ENCODE results near the gene NHS. TPM values are rescaled to one million over a fixed set of nuclear protein-coding genes. Genes with fewer than 3 reads are reported as not detected.

The NHS gene
- total RNA-seq, 6 experiments from 2014 or later = 2.8 to 6.1 (median 4.9) TPM

GRCh38 chrX:17403972-17404371 is 29.0 kb downstream of the NHS start:
- no peak overlapping the region for H3K4me3 Mint-ChIP-seq
- TF ChIP-seq, protein P1, sequence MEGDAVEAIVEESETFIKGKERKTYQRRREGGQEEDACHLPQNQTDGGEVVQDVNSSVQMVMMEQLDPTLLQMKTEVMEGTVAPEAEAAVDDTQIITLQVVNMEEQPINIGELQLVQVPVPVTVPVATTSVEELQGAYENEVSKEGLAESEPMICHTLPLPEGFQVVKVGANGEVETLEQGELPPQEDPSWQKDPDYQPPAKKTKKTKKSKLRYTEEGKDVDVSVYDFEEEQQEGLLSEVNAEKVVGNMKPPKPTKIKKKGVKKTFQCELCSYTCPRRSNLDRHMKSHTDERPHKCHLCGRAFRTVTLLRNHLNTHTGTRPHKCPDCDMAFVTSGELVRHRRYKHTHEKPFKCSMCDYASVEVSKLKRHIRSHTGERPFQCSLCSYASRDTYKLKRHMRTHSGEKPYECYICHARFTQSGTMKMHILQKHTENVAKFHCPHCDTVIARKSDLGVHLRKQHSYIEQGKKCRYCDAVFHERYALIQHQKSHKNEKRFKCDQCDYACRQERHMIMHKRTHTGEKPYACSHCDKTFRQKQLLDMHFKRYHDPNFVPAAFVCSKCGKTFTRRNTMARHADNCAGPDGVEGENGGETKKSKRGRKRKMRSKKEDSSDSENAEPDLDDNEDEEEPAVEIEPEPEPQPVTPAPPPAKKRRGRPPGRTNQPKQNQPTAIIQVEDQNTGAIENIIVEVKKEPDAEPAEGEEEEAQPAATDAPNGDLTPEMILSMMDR (IDR thresholded peaks at IDR 0.05) = no peak
- 0 out of 2 replicates have a peak, but pooled peaks cover 4% of the 10 kb centered on the region for H3K9me3 Mint-ChIP-seq
- peaks cover 44% of the 10 kb centered on the region for H3K4me1 Mint-ChIP-seq (ENCODE audit: low read depth)
- no peaks in the 10 kb centered on the region; the same call in 1 of the 2 replicates for H3K27me3 Mint-ChIP-seq (ENCODE audit: insufficient read depth)
- DNase-seq = no peak
- H3K27ac Mint-ChIP-seq = peak overlapping the region; percentile 36; the same call in 1 of the 2 replicates
- H3K36me3 Mint-ChIP-seq (ENCODE audit: low read depth) = peaks cover 20% of the 10 kb centered on the region

GRCh38 chrX:17405225-17405969 is 30.4 kb downstream of the NHS start:
- Mint-ChIP-seq H3K4me3 (peak overlapping the region; percentile 6), H3K27me3 (ENCODE audit: insufficient read depth) (no peaks in the 10 kb centered on the region; the same call in 1 of the 2 replicates), H3K4me1 (ENCODE audit: low read depth) (peaks cover 44% of the 10 kb centered on the region), H3K9me3 (0 out of 2 replicates have a peak, but pooled peaks cover 4% of the 10 kb centered on the region), H3K36me3 (ENCODE audit: low read depth) (peaks cover 15% of the 10 kb centered on the region), H3K27ac (peak overlapping the region; percentile 55)
- TF ChIP-seq, protein P1 (IDR thresholded peaks at IDR 0.05) = no peak
- DNase-seq = peak; percentile 61

DNA sequence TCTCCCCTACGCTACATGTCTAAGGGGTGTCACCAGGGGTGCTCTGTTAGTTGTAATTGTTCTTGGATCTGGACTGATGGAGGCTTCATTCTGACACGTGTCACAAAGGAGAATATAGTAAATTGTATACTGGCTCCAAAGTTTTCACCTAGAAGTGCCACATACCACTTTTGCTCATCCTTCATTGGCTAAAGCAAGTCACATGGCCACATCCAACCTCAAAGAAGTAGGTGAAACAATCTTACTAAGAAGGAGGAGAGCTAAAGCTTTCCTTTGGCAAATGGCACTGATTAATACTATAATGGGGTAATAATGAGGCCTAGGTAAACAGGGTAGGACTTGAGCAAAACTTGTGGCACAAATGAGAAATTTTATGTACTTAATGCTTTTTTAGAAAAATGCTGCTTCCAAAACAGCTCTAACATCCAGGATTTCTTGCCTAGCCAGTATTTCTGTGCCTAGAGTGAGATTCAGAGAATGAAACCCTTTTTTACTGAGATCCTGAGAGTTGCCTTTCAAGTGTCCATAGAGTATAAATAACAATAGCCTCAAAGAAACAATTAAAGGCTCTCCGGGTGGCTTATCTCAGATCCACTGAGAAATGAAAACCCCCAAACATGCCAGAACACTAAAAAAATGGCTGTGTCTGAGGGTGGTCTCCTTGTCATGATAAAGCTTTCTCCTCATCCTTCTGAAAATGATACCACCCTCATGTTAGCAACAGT is 34.7 kb downstream of the NHS start:
- no peaks in the 10 kb centered on the region for H3K9me3 Mint-ChIP-seq
- DNase-seq = no peak
- peaks cover 67% of the 10 kb centered on the region for H3K4me1 Mint-ChIP-seq (ENCODE audit: low read depth)
- TF ChIP-seq, protein P1 (IDR thresholded peaks at IDR 0.05) = no peak
- no peak overlapping the region for H3K27ac Mint-ChIP-seq
- H3K27me3 Mint-ChIP-seq (ENCODE audit: insufficient read depth) = no peaks in the 10 kb centered on the region; the same call in 1 of the 2 replicates
- peaks cover 5% of the 10 kb centered on the region; the same call in 1 of the 2 replicates for H3K36me3 Mint-ChIP-seq (ENCODE audit: low read depth)
- no peak overlapping the region for H3K4me3 Mint-ChIP-seq

GRCh38 chrX:17410651-17411050 is 35.7 kb downstream of the NHS start:
- no peak overlapping the region for H3K4me3 Mint-ChIP-seq
- H3K9me3 Mint-ChIP-seq = no peaks in the 10 kb centered on the region
- TF ChIP-seq, protein P1 (IDR thresholded peaks at IDR 0.05) = no peak
- no peaks in the 10 kb centered on the region for H3K27me3 Mint-ChIP-seq (ENCODE audit: insufficient read depth)
- DNase-seq = no peak
- no peak overlapping the region for H3K27ac Mint-ChIP-seq
- peaks cover 5% of the 10 kb centered on the region; the same call in 1 of the 2 replicates for H3K36me3 Mint-ChIP-seq (ENCODE audit: low read depth)
- peaks cover 67% of the 10 kb centered on the region for H3K4me1 Mint-ChIP-seq (ENCODE audit: low read depth)

DNA sequence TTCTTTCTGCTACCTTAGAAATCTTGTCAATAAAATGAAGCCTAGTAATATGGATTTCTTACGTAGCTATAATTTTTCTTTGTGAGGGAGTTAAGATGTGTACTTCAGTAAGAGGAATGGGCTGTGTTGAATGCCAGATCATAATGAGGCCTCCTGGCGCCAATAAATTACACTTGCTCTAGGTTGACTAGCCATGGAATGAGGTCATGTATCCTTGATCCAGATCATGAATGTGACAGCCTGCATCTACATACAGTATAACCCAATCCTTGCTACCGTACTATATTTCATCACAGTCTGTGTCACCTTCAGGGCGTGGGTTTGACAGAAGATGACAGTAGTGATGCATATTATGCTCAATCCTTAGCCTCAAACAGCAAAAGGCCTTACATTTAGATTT is 36.2 kb downstream of the NHS start:
- peaks cover 67% of the 10 kb centered on the region for H3K4me1 Mint-ChIP-seq (ENCODE audit: low read depth)
- H3K4me3 Mint-ChIP-seq = no peak overlapping the region
- TF ChIP-seq, protein P1 (IDR thresholded peaks at IDR 0.05) = no peak
- no peaks in the 10 kb centered on the region for H3K9me3 Mint-ChIP-seq
- peaks cover 5% of the 10 kb centered on the region; the same call in 1 of the 2 replicates for H3K36me3 Mint-ChIP-seq (ENCODE audit: low read depth)
- H3K27me3 Mint-ChIP-seq (ENCODE audit: insufficient read depth) = no peaks in the 10 kb centered on the region; the same call in 1 of the 2 replicates
- H3K27ac Mint-ChIP-seq = no peak overlapping the region
- DNase-seq = no peak

Data from HFFc6 (cell line).